ENCODE measurements around the gene KLK3.
"Not testable (repeated sequence)": the region's sequence is repeated elsewhere in the genome, so short reads cannot be mapped to it uniquely, and the experiment has no call there.

The KLK3 gene

GRCh38 chr19:50854636-50855410, at the start of gene KLK3:
KLK3 (plus strand) TSS chr19:50854915; CDS start chr19:50854956, 41 bp downstream.
- DNase-seq (ENCODE audit: low read depth in 3 of 3), result no peak

- DNase-seq (ENCODE audit: low read depth in 3 of 3), result no peak
These were observed 45.9 kb upstream of the KLK3 start for GRCh38 chr19:50808856-50809255.

- DNase-seq (ENCODE audit: low read depth in 3 of 3), result not testable (repeated sequence)
These were observed 43.0 kb upstream of the KLK3 start for GRCh38 chr19:50811622-50812238.

- no peak for DNase-seq (ENCODE audit: low read depth in 3 of 3)
These were observed 42.2 kb upstream of the KLK3 start for GRCh38 chr19:50812474-50812873.

- DNase-seq (ENCODE audit: low read depth in 3 of 3), result no peak
These were observed 39.8 kb upstream of the KLK3 start for GRCh38 chr19:50814883-50815282.

GRCh38 chr19:50815439-50815838, 39.3 kb upstream of the KLK3 start:
- DNase-seq (ENCODE audit: low read depth in 3 of 3), result no peak

GRCh38 chr19:50817941-50818858, 36.5 kb upstream of the KLK3 start:
- DNase-seq (ENCODE audit: low read depth in 3 of 3), result no peak

GRCh38 chr19:50818859-50819472, 35.7 kb upstream of the KLK3 start:
- no peak for DNase-seq (ENCODE audit: low read depth in 3 of 3)

- DNase-seq (ENCODE audit: low read depth in 3 of 3), result no peak
These were observed 35.1 kb upstream of the KLK3 start for GRCh38 chr19:50819636-50820035.

- no peak for DNase-seq (ENCODE audit: low read depth in 3 of 3)
These were observed 34.6 kb upstream of the KLK3 start for GRCh38 chr19:50820086-50820485.

GRCh38 chr19:50820549-50821247, 34.0 kb upstream of the KLK3 start:
- no peak for DNase-seq (ENCODE audit: low read depth in 3 of 3)

- no peak for DNase-seq (ENCODE audit: low read depth in 3 of 3)
These were observed 33.5 kb upstream of the KLK3 start for GRCh38 chr19:50821248-50821612.

GRCh38 chr19:50821622-50822021, 33.1 kb upstream of the KLK3 start:
- no peak for DNase-seq (ENCODE audit: low read depth in 3 of 3)

GRCh38 chr19:50822661-50823208, 32.0 kb upstream of the KLK3 start:
- DNase-seq (ENCODE audit: low read depth in 3 of 3), result no peak

- no peak for DNase-seq (ENCODE audit: low read depth in 3 of 3)
These were observed 31.2 kb upstream of the KLK3 start, which contains the start of gene KLK1 for GRCh38 chr19:50823389-50824042. KLK1 (minus strand) TSS chr19:50823787; CDS start chr19:50823748, 39 bp downstream.

- DNase-seq (ENCODE audit: low read depth in 3 of 3), result no peak
These were observed 28.0 kb upstream of the KLK3 start for GRCh38 chr19:50826492-50827240.

GRCh38 chr19:50827476-50827875, 27.2 kb upstream of the KLK3 start:
- no peak for DNase-seq (ENCODE audit: low read depth in 3 of 3)

GRCh38 chr19:50829801-50830200, 24.9 kb upstream of the KLK3 start:
- no peak for DNase-seq (ENCODE audit: low read depth in 3 of 3)

GRCh38 chr19:50830266-50831025, 24.3 kb upstream of the KLK3 start:
- DNase-seq (ENCODE audit: low read depth in 3 of 3), result no peak
